Upper lobe of left lung (tissue), 4 donors: ENCODE results near the gene CHST6.

Experiments used
- CTCF ChIP-seq, 6 experiments: fragments of 450-650 bp in 4 of 6; fragments of 200-600 bp in 2 of 6; sonication (generic) in 2 of 6; IDR thresholded peaks; one replicate each; pipeline ENCODE4 v1.5.1; 2016 to 2019; ENCODE audit warnings: antibody characterized with exemption in 6 of 6
- POLR2A ChIP-seq, 4 donors: fragments of 450-650 bp; IDR thresholded peaks; one replicate each; pipeline ENCODE4 v1.5.1; 2016 to 2017; ENCODE audit warnings: antibody characterized with exemption in 4 of 4, mild to moderate bottlenecking in 2 of 4
- POLR2AphosphoS5 ChIP-seq, 2 donors: sonication (generic); formaldehyde crosslinking; IDR thresholded peaks; one replicate each; pipeline ENCODE4 v1.5.1; 2017; ENCODE audit warnings: antibody characterized with exemption in 2 of 2

- TF ChIP-seq CTCF (IDR thresholded peaks at IDR 0.05) (no peak), POLR2AphosphoS5 (IDR thresholded peaks at IDR 0.05) (no peak), POLR2A (IDR thresholded peaks at IDR 0.05) (no peak)
Observed at GRCh38 chr16:75457485-75458021, 37.7 kb downstream of the CHST6 start.
